Spleen (tissue), 11 donors: ENCODE data around the gene TDG. TPM values are rescaled to one million over a fixed set of nuclear protein-coding genes. Genes with fewer than 3 reads are reported as not detected.

Experiments used
- DNase-seq: peaks from one replicate; pipeline ENCODE4 v3.0.0-alpha.2; 2020
- H3K27ac ChIP-seq, 8 donors: fragments of 200-600 bp; sonication (generic) in 7 of 8; 1 replicate in 4 of 8; 2 replicates in 4 of 8; pipeline versions ENCODE4 v1.5.0 to v1.8.0; 2016 to 2021; ENCODE audit warnings: inconsistent platforms in 4 of 8, mild to moderate bottlenecking in 4 of 8, moderate library complexity in 1 of 8
- H3K27me3 ChIP-seq, 7 donors: fragments of 200-600 bp; sonication (generic) in 6 of 7; replicated peaks in 1 of 7; 1 replicate in 4 of 7; 2 replicates in 3 of 7; pipeline versions ENCODE4 v1.5.0 to v1.8.0; 2016 to 2021; ENCODE audit warnings: inconsistent platforms in 3 of 7, mild to moderate bottlenecking in 1 of 7
- H3K36me3 ChIP-seq, 6 donors: fragments of 200-600 bp; sonication (generic) in 5 of 6; 1 replicate in 4 of 6; 2 replicates in 2 of 6; pipeline versions ENCODE4 v1.5.0 to v1.8.0; 2016 to 2021; ENCODE audit warnings: inconsistent platforms in 2 of 6
- H3K4me1 ChIP-seq, 6 donors: fragments of 200-600 bp; sonication (generic) in 5 of 6; 1 replicate in 3 of 6; 2 replicates in 3 of 6; pipeline versions ENCODE4 v1.5.0 to v1.8.0; 2016 to 2021; ENCODE audit warnings: inconsistent platforms in 3 of 6
- H3K4me3 ChIP-seq, 8 donors: fragments of 200-600 bp; sonication (generic) in 7 of 8; 1 replicate in 4 of 8; 2 replicates in 4 of 8; pipeline versions ENCODE4 v1.5.0 to v1.8.0; 2016 to 2021; ENCODE audit warnings: inconsistent platforms in 4 of 8, mild to moderate bottlenecking in 4 of 8, moderate library complexity in 2 of 8
- H3K9me3 ChIP-seq, 8 donors: fragments of 200-600 bp; sonication (generic) in 7 of 8; 1 replicate in 4 of 8; 2 replicates in 4 of 8; pipeline versions ENCODE4 v1.5.0 to v1.8.0; 2016 to 2021; ENCODE audit warnings: inconsistent platforms in 4 of 8
- POLR2A ChIP-seq, 3 donors: fragments of 450-650 bp; IDR thresholded peaks; one replicate each; pipeline ENCODE4 v1.5.1; 2017; ENCODE audit warnings: antibody characterized with exemption in 3 of 3, mild to moderate bottlenecking in 1 of 3
- POLR2AphosphoS5 ChIP-seq, 3 donors: sonication (generic); formaldehyde crosslinking; IDR thresholded peaks; one replicate each; pipeline ENCODE4 v1.5.1; 2017; ENCODE audit warnings: antibody characterized with exemption in 3 of 3
- WGBS, 5 donors: extraction: QIAGEN DNeasy Blood & Tissue Kit in 3 of 5; methylation state at CpG; one replicate each; pipeline versions ENCODE4 v1.1.5 to v1.1.7; 2013 to 2018; 5-methylcytosine and 5-hydroxymethylcytosine counted together
- intact Hi-C: fragments of 100-400 bp; cut with DNase I; formaldehyde crosslinking; loops from one replicate; pipeline ENCODE4 v1.15.0; 2023; ENCODE audit warnings: low total_unique reads
- polyA plus RNA-seq, 3 donors: library from polyadenylated mRNA; stranded (reverse); fragments of 200-250 nt; gene quantifications; one replicate each; pipeline ENCODE4 v1.2.1, GENCODE V29; 2013
- total RNA-seq, 7 donors: library from RNA; depleted of rRNA in 3 of 7; stranded (reverse); fragments of >200 nt in 3 of 7; fragmentation: NEBNext Ultra II Directional in 4 of 7; extraction: Animal tissue kit (Norgen Biotek cat#: 25700) in 4 of 7; gene quantifications; one replicate each; pipeline versions ENCODE4 v1.1.0 to v1.2.1, GENCODE V29; 2016 to 2021
- TF ChIP-seq, protein P1 (sequence below), 11 experiments: fragments of 200-600 bp in 7 of 11; fragments of 450-650 bp in 4 of 11; sonication (generic) in 4 of 11; IDR thresholded peaks in 8 of 11; conservative IDR thresholded peaks in 3 of 11; 1 replicate in 7 of 11; 2 replicates in 4 of 11; pipeline versions ENCODE4 v1.4.0 to v1.8.0; 2016 to 2021; ENCODE audit warnings: antibody characterized with exemption in 11 of 11, inconsistent platforms in 4 of 11, mild to moderate bottlenecking in 1 of 11
- donor health status: healthy with polysubstance abuse.
- donor health status: DM: no; HTN: no; CAD: no; lungs with moderate emphysema.
- donor health status: DM: no; HTN: no; CAD: no.
- donor health status: Bipolar disorder and iron deficiency.
- donor health status: healthy.
- donor health status: DM: no; HTN: no; CAD: no.
- donor health status: DM: yes; HTN: yes; CAD: no.

The TDG gene
- total and polyA plus RNA-seq, 10 donors, result 11.0 to 38.2 (median 23.4) TPM

DNA sequence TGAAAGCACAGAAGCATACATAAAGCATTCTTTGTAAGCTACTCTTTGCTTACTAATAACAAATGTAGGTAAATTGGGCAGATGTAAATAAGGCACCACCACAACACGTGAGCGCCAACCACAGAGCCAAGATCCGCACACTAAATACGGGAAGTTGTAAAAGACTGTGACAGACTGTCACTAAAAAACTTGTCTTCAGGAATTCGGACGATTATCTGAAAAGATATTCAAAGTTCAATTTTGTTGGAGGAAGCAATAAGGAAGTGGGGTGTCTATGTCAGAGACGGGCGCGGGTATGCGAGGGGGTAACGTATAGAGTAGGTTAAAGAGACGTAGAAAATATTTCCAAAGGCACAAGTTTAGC, 37.0 kb upstream of the TDG start:
- H3K36me3 ChIP-seq, result peaks cover 0 to 19% (median 12%) of the 10 kb centered on the region in 6 donors
- peak overlapping the region; percentile 92 to 98 (median 96) for H3K27ac ChIP-seq
- TF ChIP-seq POLR2A (IDR thresholded peaks at IDR 0.05), result no peak
- TF ChIP-seq, protein P1, sequence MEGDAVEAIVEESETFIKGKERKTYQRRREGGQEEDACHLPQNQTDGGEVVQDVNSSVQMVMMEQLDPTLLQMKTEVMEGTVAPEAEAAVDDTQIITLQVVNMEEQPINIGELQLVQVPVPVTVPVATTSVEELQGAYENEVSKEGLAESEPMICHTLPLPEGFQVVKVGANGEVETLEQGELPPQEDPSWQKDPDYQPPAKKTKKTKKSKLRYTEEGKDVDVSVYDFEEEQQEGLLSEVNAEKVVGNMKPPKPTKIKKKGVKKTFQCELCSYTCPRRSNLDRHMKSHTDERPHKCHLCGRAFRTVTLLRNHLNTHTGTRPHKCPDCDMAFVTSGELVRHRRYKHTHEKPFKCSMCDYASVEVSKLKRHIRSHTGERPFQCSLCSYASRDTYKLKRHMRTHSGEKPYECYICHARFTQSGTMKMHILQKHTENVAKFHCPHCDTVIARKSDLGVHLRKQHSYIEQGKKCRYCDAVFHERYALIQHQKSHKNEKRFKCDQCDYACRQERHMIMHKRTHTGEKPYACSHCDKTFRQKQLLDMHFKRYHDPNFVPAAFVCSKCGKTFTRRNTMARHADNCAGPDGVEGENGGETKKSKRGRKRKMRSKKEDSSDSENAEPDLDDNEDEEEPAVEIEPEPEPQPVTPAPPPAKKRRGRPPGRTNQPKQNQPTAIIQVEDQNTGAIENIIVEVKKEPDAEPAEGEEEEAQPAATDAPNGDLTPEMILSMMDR (IDR thresholded peaks at IDR 0.05 in 8 of 11, conservative IDR thresholded peaks at IDR 0.05 in 3 of 11), result no peak
- TF ChIP-seq POLR2AphosphoS5 (IDR thresholded peaks at IDR 0.05), result no peak
- intact Hi-C loops, result no loop called here
- H3K27me3 ChIP-seq, result no peaks in the 10 kb centered on the region
- DNase-seq, result peak; percentile 86
- peaks cover 31 to 55% (median 39%) of the 10 kb centered on the region in 6 donors for H3K4me1 ChIP-seq
- WGBS, 5 donors, result 0 to 4% (median 2%) methylated on average over 12 of the region's 12 CpGs
- peak overlapping the region; percentile 38 to 96 (median 82) for H3K4me3 ChIP-seq
- H3K9me3 ChIP-seq, result no peaks in the 10 kb centered on the region

DNA sequence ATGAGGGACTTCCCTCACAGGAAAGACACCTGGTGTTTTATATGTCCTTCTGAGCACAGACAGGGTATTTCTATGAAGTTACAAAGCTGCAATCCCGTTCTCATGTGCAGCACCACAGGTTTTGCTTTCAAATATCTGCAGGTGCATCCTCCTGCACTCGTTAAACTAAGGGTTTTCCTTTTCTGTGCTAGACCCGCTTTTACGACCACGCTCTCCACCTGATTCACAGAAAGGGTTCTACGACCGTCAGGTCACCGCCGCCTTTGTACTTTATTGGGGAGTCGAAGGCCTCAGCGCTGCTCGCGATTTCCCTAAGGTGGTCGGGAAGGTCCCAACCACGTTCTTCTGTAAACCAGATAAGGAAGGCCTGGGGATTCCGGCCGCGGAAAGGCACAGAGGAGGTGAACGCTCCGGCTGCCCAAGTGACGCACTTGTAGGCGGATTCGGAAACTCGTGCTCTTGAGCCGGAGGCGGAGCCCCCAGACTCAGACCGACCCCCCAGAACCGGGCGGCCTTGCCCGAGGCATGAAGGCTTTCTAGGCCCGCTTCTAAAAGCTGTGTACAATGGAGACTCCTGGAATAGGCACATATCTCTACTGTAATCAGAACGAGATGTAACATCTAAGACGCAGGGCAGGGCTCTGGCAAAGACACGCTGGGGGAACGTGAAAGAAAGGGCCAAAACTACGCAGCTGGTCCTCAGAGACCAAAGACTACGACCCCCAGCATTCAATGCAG, 36.5 kb upstream of the TDG start:
- DNase-seq, result peak; percentile 96
- peak in 1 of 3 donors; percentile 57 for TF ChIP-seq POLR2A (IDR thresholded peaks at IDR 0.05)
- TF ChIP-seq, protein P1 (IDR thresholded peaks at IDR 0.05 in 8 of 11, conservative IDR thresholded peaks at IDR 0.05 in 3 of 11), result no peak
- peak; percentile 87 to 94 (median 88) for TF ChIP-seq POLR2AphosphoS5 (IDR thresholded peaks at IDR 0.05)
- Histone ChIP-seq H3K27ac (peak overlapping the region; percentile 92 to 98 (median 96)), H3K4me1 (peaks cover 32 to 61% (median 45%) of the 10 kb centered on the region in 6 donors), H3K36me3 (peaks cover 0 to 24% (median 18%) of the 10 kb centered on the region in 6 donors), H3K27me3 (no peaks in the 10 kb centered on the region), H3K4me3 (peak overlapping the region; percentile 38 to 96 (median 82)), H3K9me3 (no peaks in the 10 kb centered on the region)
- WGBS, 5 donors, result 0 to 1% (median 0%) methylated on average over 29 to 37 of the region's 37 CpGs
- intact Hi-C loops, result no loop called here

DNA sequence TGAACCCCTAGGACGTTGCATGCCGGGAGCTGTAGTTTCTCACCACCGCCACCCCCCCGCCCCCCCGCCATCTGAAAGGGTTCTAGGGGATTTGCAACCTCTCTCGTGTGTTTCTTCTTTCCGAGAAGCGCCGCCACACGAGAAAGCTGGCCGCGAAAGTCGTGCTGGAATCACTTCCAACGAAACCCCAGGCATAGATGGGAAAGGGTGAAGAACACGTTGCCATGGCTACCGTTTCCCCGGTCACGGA, 36.0 kb upstream of the TDG start:
- Histone ChIP-seq H3K9me3 (no peaks in the 10 kb centered on the region), H3K27me3 (no peaks in the 10 kb centered on the region), H3K4me3 (peak overlapping the region; percentile 38 to 96 (median 82)), H3K4me1 (peaks cover 36 to 66% (median 49%) of the 10 kb centered on the region in 6 donors), H3K27ac (peak overlapping the region; percentile 92 to 98 (median 96)), H3K36me3 (peaks cover 0 to 29% (median 23%) of the 10 kb centered on the region in 6 donors)
- intact Hi-C loops, result no loop called here
- TF ChIP-seq POLR2AphosphoS5 (IDR thresholded peaks at IDR 0.05) (no peak), POLR2A (IDR thresholded peaks at IDR 0.05) (no peak)
- TF ChIP-seq, protein P1 (IDR thresholded peaks at IDR 0.05 in 8 of 11, conservative IDR thresholded peaks at IDR 0.05 in 3 of 11), result no peak
- DNase-seq, result no peak
- WGBS, 5 donors, result 0% methylated on average over 16 to 18 of the region's 18 CpGs

DNA sequence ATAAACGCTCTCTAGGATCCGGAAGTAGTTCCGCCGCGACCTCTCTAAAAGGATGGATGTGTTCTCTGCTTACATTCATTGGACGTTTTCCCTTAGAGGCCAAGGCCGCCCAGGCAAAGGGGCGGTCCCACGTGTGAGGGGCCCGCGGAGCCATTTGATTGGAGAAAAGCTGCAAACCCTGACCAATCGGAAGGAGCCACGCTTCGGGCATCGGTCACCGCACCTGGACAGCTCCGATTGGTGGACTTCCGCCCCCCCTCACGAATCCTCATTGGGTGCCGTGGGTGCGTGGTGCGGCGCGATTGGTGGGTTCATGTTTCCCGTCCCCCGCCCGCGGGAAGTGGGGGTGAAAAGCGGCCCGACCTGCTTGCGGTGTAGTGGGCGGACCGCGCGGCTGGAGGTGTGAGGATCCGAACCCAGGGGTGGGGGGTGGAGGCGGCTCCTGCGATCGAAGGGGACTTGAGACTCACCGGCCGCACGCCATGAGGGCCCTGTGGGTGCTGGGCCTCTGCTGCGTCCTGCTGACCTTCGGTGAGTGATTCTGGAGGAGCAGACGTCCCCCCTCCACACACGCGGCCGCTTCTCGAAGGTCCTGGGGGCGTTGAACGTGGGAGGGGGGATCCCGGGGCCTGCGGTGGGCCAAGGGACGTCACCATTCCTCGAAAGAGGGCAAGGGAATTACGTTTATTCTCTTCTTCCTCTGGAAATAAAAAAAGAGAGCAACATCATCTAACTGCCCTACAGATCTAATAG, 35.5 kb upstream of the TDG start, which contains the start of gene HSP90B1:
TSS of gene HSP90B1 (plus strand) at position 377 of the 753 bp plus-strand sequence. CDS start at position 483, 106 bp downstream.
- intact Hi-C loops, result no loop called here
- H3K4me1 ChIP-seq, result peaks cover 41 to 71% (median 54%) of the 10 kb centered on the region in 6 donors
- H3K27ac ChIP-seq, result peak within 1 kb of the TSS; percentile 92 to 98 (median 96)
- peak; percentile 99 for DNase-seq
- peak within 1 kb of the TSS; percentile 71 to 96 (median 88) for H3K4me3 ChIP-seq
- H3K36me3 ChIP-seq, result peaks cover 0 to 34% (median 27%) of the 10 kb centered on the region in 6 donors
- H3K27me3 ChIP-seq, result no peaks in the 10 kb centered on the region
- WGBS, 5 donors, result 0% methylated on average over 23 to 56 of the region's 56 CpGs
- no peaks in the 10 kb centered on the region for H3K9me3 ChIP-seq
- peak; percentile 97 to 99 (median 97) for TF ChIP-seq POLR2AphosphoS5 (IDR thresholded peaks at IDR 0.05)
- TF ChIP-seq, protein P1 (IDR thresholded peaks at IDR 0.05 in 8 of 11, conservative IDR thresholded peaks at IDR 0.05 in 3 of 11), result peak in 2 of 11 experiments; percentile 12 to 18
- peak in 2 of 3 donors; percentile 22 to 96 for TF ChIP-seq POLR2A (IDR thresholded peaks at IDR 0.05)
